Measurements from ENCODE around the gene ZNF646. TPM values are rescaled to one million over a fixed set of nuclear protein-coding genes. Genes with fewer than 3 reads are reported as not detected.

ZNF646 gene
- total and polyA plus RNA-seq, 2 of the 13 experiments (the other 11 are each of a cell fraction or from before 2014, with no cell fraction given), result 3.4 to 10.9 TPM

GRCh38 chr16:31073142-31073969 is 866 bp upstream of the ZNF646 start (continued):
- no peak for TF ChIP-seq ZNF570 (CRISPR knock-in tag; IDR thresholded peaks at IDR 0.05; ENCODE audit: borderline replicate concordance)
- peak; percentile 66 for TF ChIP-seq ZNF768 (CRISPR knock-in tag; IDR thresholded peaks at IDR 0.05)
- TF ChIP-seq MAFG (CRISPR knock-in tag; IDR thresholded peaks at IDR 0.05), result no peak
- no peak for TF ChIP-seq NFATC3 (CRISPR knock-in tag; IDR thresholded peaks at IDR 0.05)
- TF ChIP-seq ZNF275 (CRISPR knock-in tag; IDR thresholded peaks at IDR 0.05; ENCODE audit: borderline replicate concordance), result peak; percentile 56; the same call in 1 of the 2 replicates
- peak; percentile 95 for TF ChIP-seq XRCC5 (optimal IDR thresholded peaks at IDR 0.05; ENCODE audit: low read length)
- TF ChIP-seq AGO2 (optimal IDR thresholded peaks at IDR 0.05; ENCODE audit: low read depth, low read length), result peak; percentile 72
- no peak for TF ChIP-seq ZNF646 (CRISPR knock-in tag; IDR thresholded peaks at IDR 0.05)
- TF ChIP-seq ZNF292 (CRISPR knock-in tag; IDR thresholded peaks at IDR 0.05; ENCODE audit: borderline replicate concordance, low read depth), result no peak
- 0 out of 2 replicates have a peak, but pooled peaks have one; percentile 64 for TF ChIP-seq ZKSCAN5 (CRISPR knock-in tag; IDR thresholded peaks at IDR 0.05)
- TF ChIP-seq, protein P1, sequence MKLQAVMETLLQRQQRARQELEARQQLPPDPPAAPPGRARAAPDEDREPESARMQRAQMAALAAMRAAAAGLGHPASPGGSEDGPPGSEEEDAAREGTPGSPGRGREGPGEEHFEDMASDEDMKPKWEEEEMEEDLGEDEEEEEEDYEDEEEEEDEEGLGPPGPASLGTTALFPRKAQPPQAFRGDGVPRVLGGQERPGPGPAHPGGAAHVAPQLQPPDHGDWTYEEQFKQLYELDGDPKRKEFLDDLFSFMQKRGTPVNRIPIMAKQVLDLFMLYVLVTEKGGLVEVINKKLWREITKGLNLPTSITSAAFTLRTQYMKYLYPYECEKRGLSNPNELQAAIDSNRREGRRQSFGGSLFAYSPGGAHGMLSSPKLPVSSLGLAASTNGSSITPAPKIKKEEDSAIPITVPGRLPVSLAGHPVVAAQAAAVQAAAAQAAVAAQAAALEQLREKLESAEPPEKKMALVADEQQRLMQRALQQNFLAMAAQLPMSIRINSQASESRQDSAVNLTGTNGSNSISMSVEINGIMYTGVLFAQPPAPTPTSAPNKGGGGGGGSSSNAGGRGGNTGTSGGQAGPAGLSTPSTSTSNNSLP (IDR thresholded peaks at IDR 0.05; ENCODE audit: low read depth, low read length), result no peak
- TF ChIP-seq ZNF430 (CRISPR knock-in tag; IDR thresholded peaks at IDR 0.05), result peak; percentile 13; the same call in 1 of the 2 replicates
- TF ChIP-seq IRF2 (CRISPR knock-in tag; IDR thresholded peaks at IDR 0.05), result no peak; the same call in 1 of the 2 replicates
- TF ChIP-seq ZBTB49 (CRISPR knock-in tag; IDR thresholded peaks at IDR 0.05; ENCODE audit: borderline replicate concordance), result 0 out of 2 replicates have a peak, but pooled peaks have one; percentile 70
- peak in 1 of 2 experiments; percentile 37; a peak in 1 of 4 replicates for TF ChIP-seq NR2F1 (CRISPR knock-in tag; IDR thresholded peaks at IDR 0.05)
